K562 (cell line): ENCODE data around the gene GPN1. TPM values are rescaled to one million over a fixed set of nuclear protein-coding genes. Genes with fewer than 3 reads are reported as not detected.

ENCODE experiments used
- ATF7 ChIP-seq: fragments of 450-650 bp; IDR thresholded peaks from 2 replicates; pipeline ENCODE4 v1.7.1; 2014; ENCODE audit warnings: mild to moderate bottlenecking, moderate library complexity
- ETV1 ChIP-seq: fragments of 450-650 bp; conservative IDR thresholded peaks from 2 replicates; pipeline ENCODE4 v1.6.1; 2016; ENCODE audit warnings: missing genetic modification characterization, control low read depth, low read depth, missing compliant biosample characterization
- FOXP1 ChIP-seq: sonication (generic); formaldehyde crosslinking; IDR thresholded peaks from 2 replicates; pipeline ENCODE4 v1.8.0; 2022; ENCODE audit warnings: mild to moderate bottlenecking, missing genetic modification reagents
- HMBOX1 ChIP-seq: sonication (generic); IDR thresholded peaks from 2 replicates; pipeline ENCODE4 v1.6.1; 2016
- LEF1 ChIP-seq: fragments of 450-650 bp; IDR thresholded peaks from 2 replicates; pipeline ENCODE4 v1.6.1; 2016; ENCODE audit warnings: mild to moderate bottlenecking
- MYC ChIP-seq, 2 experiments: fragments of 250-450 bp in 1 of 2; sonication (Bioruptor Pico) in 1 of 2; IDR thresholded peaks; 2 replicates each; pipeline versions ENCODE4 v1.5.1 to v1.6.1; 2012 to 2021; ENCODE audit warnings: low read depth in 2 of 2, borderline replicate concordance in 1 of 2, improper control_type of control experiment in 1 of 2, low read length in 1 of 2, mild to moderate bottlenecking in 1 of 2, moderate library complexity in 1 of 2
- NCOA6 ChIP-seq: fragments of 450-650 bp; IDR thresholded peaks from 2 replicates; pipeline ENCODE4 v1.6.1; 2017; ENCODE audit warnings: mild to moderate bottlenecking
- NKRF ChIP-seq: fragments of 450-650 bp; IDR thresholded peaks from 2 replicates; pipeline ENCODE4 v1.6.1; 2016; ENCODE audit warnings: borderline replicate concordance
- POLR2B ChIP-seq: fragments of 450-650 bp; IDR thresholded peaks from 2 replicates; pipeline ENCODE4 v1.6.1; 2018; ENCODE audit warnings: low read depth; ENCODE audit not compliant: partially characterized antibody
- POLR3G ChIP-seq: IDR thresholded peaks from 2 replicates; pipeline ENCODE4 v1.6.1; 2011; ENCODE audit not compliant: insufficient read length, insufficient replicate concordance; ENCODE audit errors: extremely low read depth
- RB1 ChIP-seq: fragments of 450-650 bp; IDR thresholded peaks from 2 replicates; pipeline ENCODE4 v1.6.1; 2017; ENCODE audit warnings: low read depth, mild to moderate bottlenecking
- RBM22 ChIP-seq: fragments of 200-400 bp; formaldehyde crosslinking; IDR thresholded peaks from 2 replicates; pipeline ENCODE4 v1.6.1; 2018; ENCODE audit warnings: low read length, low read depth; ENCODE audit not compliant: poor library complexity, severe bottlenecking
- SPI1 ChIP-seq: IDR thresholded peaks from 2 replicates; pipeline ENCODE4 v1.6.1; 2011; ENCODE audit warnings: low read depth, low read length, control low read depth, borderline replicate concordance
- THAP12 ChIP-seq: fragments of 250-450 bp; sonication (Bioruptor Pico); IDR thresholded peaks from 2 replicates; pipeline ENCODE4 v1.9.0; 2021; ENCODE audit warnings: mild to moderate bottlenecking, inconsistent platforms
- TSHZ1 ChIP-seq: fragments of 250-450 bp; sonication (Bioruptor Pico); IDR thresholded peaks from 2 replicates; pipeline ENCODE4 v1.4.0; 2020; ENCODE audit warnings: mild to moderate bottlenecking, moderate library complexity
- ZBTB8A ChIP-seq: fragments of 450-650 bp; IDR thresholded peaks from 2 replicates; pipeline ENCODE4 v1.6.1; 2018; ENCODE audit warnings: mild to moderate bottlenecking, moderate library complexity; ENCODE audit not compliant: partially characterized antibody
- ZNF174 ChIP-seq: fragments of 250-450 bp; sonication (Bioruptor Pico); IDR thresholded peaks from 2 replicates; pipeline ENCODE4 v1.4.0; 2020; ENCODE audit warnings: mild to moderate bottlenecking
- ZNF511 ChIP-seq: sonication (generic); formaldehyde crosslinking; IDR thresholded peaks from 2 replicates; pipeline ENCODE4 v1.8.0; 2022; ENCODE audit warnings: mild to moderate bottlenecking, missing genetic modification reagents
- ZNF707 ChIP-seq: fragments of 250-450 bp; sonication (Bioruptor Pico); conservative IDR thresholded peaks from 2 replicates; pipeline ENCODE4 v1.8.0; 2022; ENCODE audit warnings: inconsistent platforms, mild to moderate bottlenecking, moderate library complexity
- polyA plus RNA-seq, 8 experiments: library from polyadenylated mRNA; depleted of rRNA in 4 of 8; stranded (reverse) in 5 of 8; unstranded in 3 of 8; fragments of >200 nt; fragmentation: Nextera tagmentation in 2 of 8; fragmentation: Illumina TruSeq in 1 of 8; extraction: Ambion mirVana in 2 of 8; extraction: Trizol in 1 of 8; gene quantifications; 2 replicates each; pipeline versions ENCODE4 v1.2.1 to v1.2.3, GENCODE V29; 2011 to 2014; ENCODE audit warnings: inconsistent platforms in 1 of 8, missing spikeins in 1 of 8
- total RNA-seq, 7 experiments: library from RNA; depleted of rRNA in 6 of 7; stranded (reverse); fragments of >200 nt in 6 of 7; fragmentation: Illumina TruSeq in 2 of 7; extraction: Trizol in 2 of 7; gene quantifications; 2 replicates each; pipeline versions ENCODE4 v1.2.1 to v1.2.3, GENCODE V29; 2011 to 2021; ENCODE audit warnings: low replicate concordance in 1 of 7

Gene GPN1
- total and polyA plus RNA-seq, 9 of the 15 experiments (the other 6 are each of a cell fraction or from before 2014, with no cell fraction given), result 23.4 to 171 (median 48.2) TPM

GRCh38 chr2:27683390-27684071 lies 54.7 kb downstream of the GPN1 start (continued):
- no peak for TF ChIP-seq TSHZ1 (CRISPR knock-in tag)
- TF ChIP-seq LEF1, result no peak
- TF ChIP-seq RBM22, result no peak
- no peak for TF ChIP-seq ZBTB8A
- TF ChIP-seq RB1, result peak; percentile 61
- TF ChIP-seq ATF7, result peak; percentile 53
- no peak for TF ChIP-seq HMBOX1
- TF ChIP-seq NCOA6, result no peak
- TF ChIP-seq THAP12 (CRISPR knock-in tag), result no peak
- TF ChIP-seq POLR2B, result no peak
- TF ChIP-seq FOXP1 (CRISPR knock-in tag), result no peak
- TF ChIP-seq NKRF, result no peak
- TF ChIP-seq ZNF707 (CRISPR knock-in tag), result no peak
- no peak for TF ChIP-seq ZNF511 (CRISPR knock-in tag)
- no peak for TF ChIP-seq SPI1
- no peak for TF ChIP-seq MYC (IDR thresholded peaks at IDR 0.05; ENCODE audit: low read depth, low read length)
- no peak for TF ChIP-seq MYC (CRISPR knock-in tag; IDR thresholded peaks at IDR 0.05; ENCODE audit: borderline replicate concordance, low read depth)
- no peak for TF ChIP-seq ETV1 (tag)
- no peak for TF ChIP-seq POLR3G
- no peak for TF ChIP-seq ZNF174 (CRISPR knock-in tag)
